Common myeloid progenitor, CD34-positive (primary cell): Measurements from ENCODE around the gene UMODL1.

ENCODE experiments used
- CTCF ChIA-PET: fragments of 350-600 bp; sonication (Branson Sonifier 250); formaldehyde crosslinking; loops from one replicate; lab custom pipeline; 2021; ENCODE audit warnings: antibody characterized with exemption; lab: Charles Lee
- POLR2A ChIA-PET: fragments of 350-600 bp; sonication (Branson Sonifier 250); formaldehyde crosslinking; loops from one replicate; lab custom pipeline; 2021; ENCODE audit warnings: antibody characterized with exemption; lab: Charles Lee
- DNase-seq, 3 donors: peaks; one replicate each; pipeline versions ENCODE4 v3.0.0 to v3.0.0-alpha.2; 2013
- H3K27ac ChIP-seq, 2 experiments: 1 replicate in 1 of 2; 2 replicates in 1 of 2; pipeline ENCODE4 v1.7.0; 2013; ENCODE audit warnings: inconsistent platforms in 2 of 2, low read length in 2 of 2, mild to moderate bottlenecking in 2 of 2, low read depth in 1 of 2, moderate library complexity in 1 of 2; ENCODE audit not compliant: severe bottlenecking in 2 of 2, insufficient read depth in 1 of 2, poor library complexity in 1 of 2
- H3K27me3 ChIP-seq, 5 experiments: replicated peaks in 2 of 5; 1 replicate in 3 of 5; 2 replicates in 2 of 5; pipeline versions ENCODE4 v1.6.1 to v1.7.0; 2013; ENCODE audit warnings: low read length in 4 of 5, mild to moderate bottlenecking in 2 of 5, moderate library complexity in 2 of 5, inconsistent platforms in 1 of 5; ENCODE audit not compliant: insufficient read depth in 5 of 5, control insufficient read depth in 4 of 5
- H3K36me3 ChIP-seq, 4 experiments: 1 replicate in 2 of 4; 2 replicates in 2 of 4; pipeline versions ENCODE4 v1.6.1 to v1.7.0; 2013; ENCODE audit warnings: low read length in 3 of 4, control low read depth in 1 of 4, mild to moderate bottlenecking in 1 of 4; ENCODE audit not compliant: control insufficient read depth in 4 of 4, insufficient read depth in 4 of 4
- H3K4me1 ChIP-seq, 4 experiments: 1 replicate in 3 of 4; 2 replicates in 1 of 4; pipeline versions ENCODE4 v1.6.1 to v1.7.1; 2013; ENCODE audit warnings: low read length in 3 of 4, mild to moderate bottlenecking in 3 of 4, control low read depth in 1 of 4, inconsistent platforms in 1 of 4, moderate library complexity in 1 of 4; ENCODE audit not compliant: control insufficient read depth in 4 of 4, insufficient read depth in 4 of 4; ENCODE audit errors: control extremely low read depth in 1 of 4
- H3K4me3 ChIP-seq, 7 experiments: 1 replicate in 4 of 7; 2 replicates in 3 of 7; pipeline versions ENCODE4 v1.5.1 to v1.7.0; 2013; ENCODE audit warnings: mild to moderate bottlenecking in 7 of 7, low read length in 6 of 7, moderate library complexity in 6 of 7, inconsistent platforms in 2 of 7, low read depth in 2 of 7, control low read depth in 1 of 7; ENCODE audit not compliant: insufficient read depth in 4 of 7, control insufficient read depth in 1 of 7; ENCODE audit errors: extremely low read depth in 1 of 7
- H3K9me3 ChIP-seq, 5 experiments: 1 replicate in 4 of 5; 2 replicates in 1 of 5; pipeline versions ENCODE4 v1.6.1 to v1.7.1; 2013; ENCODE audit warnings: low read length in 4 of 5, mild to moderate bottlenecking in 2 of 5, inconsistent platforms in 1 of 5, low read depth in 1 of 5, moderate library complexity in 1 of 5; ENCODE audit not compliant: control insufficient read depth in 4 of 5, insufficient read depth in 2 of 5; ENCODE audit errors: control extremely low read depth in 1 of 5
- WGBS: methylation state at CpG from one replicate; pipeline ENCODE4 v1.1.5; 2013; ENCODE audit not compliant: insufficient coverage; 5-methylcytosine and 5-hydroxymethylcytosine counted together

UMODL1 gene

GRCh38 chr21:42089665-42090310, 18.7 kb downstream of the UMODL1 start:
- no peaks in the 10 kb centered on the region for H3K36me3 ChIP-seq
- no peaks in the 10 kb centered on the region for H3K27me3 ChIP-seq
- WGBS: 96% methylated on average over 21 of the region's 21 CpGs
- ChIA-PET CTCF (interaction anchor here (2.4 kb wide), 1 partner anchor 24 kb away, joined by 8 read pairs; no protein-coding TSS in a partner anchor), POLR2A (no interaction called here)
- peaks cover 0 to 5% (median 2%) of the 10 kb centered on the region in 4 experiments for H3K4me1 ChIP-seq
- no peak overlapping the region for H3K27ac ChIP-seq
- DNase-seq: no peak
- peaks cover 0 to 3% (median 0%) of the 10 kb centered on the region in 5 experiments for H3K9me3 ChIP-seq
- H3K4me3 ChIP-seq: no peak overlapping the region

DNA sequence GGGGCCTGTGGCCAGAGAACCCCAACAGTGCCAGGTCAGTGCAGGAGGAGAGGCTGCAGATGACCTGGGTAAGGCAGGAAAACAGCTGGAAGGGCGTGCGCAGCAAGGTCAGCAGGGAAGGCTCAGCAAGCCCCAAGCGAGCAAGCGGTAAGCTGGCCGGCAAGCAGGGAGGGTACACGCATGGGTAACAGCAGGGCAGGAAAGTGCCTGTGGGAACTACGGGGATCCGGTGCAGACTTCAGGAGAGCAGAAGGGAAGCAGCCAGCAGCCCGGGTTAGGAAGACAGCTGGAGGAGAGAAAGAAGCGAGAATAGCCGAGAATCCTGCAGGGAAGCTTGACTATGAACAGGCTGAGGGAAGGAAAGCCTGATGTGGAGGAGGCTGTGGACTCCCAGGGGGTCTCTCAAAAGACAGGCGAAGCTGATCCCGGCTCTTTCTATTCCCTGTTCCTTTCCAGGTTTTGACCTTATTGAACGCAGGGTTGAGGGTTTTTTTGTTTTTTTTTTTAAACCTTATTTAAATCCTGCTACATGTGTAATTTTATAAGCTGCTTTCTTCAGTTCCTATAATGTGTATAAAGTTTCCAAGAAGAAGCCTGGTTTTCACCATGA, 20.9 kb downstream of the UMODL1 start:
- POLR2A ChIA-PET: no interaction called here
- peaks cover 0 to 4% (median 0%) of the 10 kb centered on the region in 5 experiments for H3K9me3 ChIP-seq

GRCh38 chr21:42092771-42093170, 21.7 kb downstream of the UMODL1 start:
- WGBS: 88% methylated on average over 6 of the region's 8 CpGs
- no peaks in the 10 kb centered on the region for H3K36me3 ChIP-seq
- no peak overlapping the region for H3K4me3 ChIP-seq
- ChIA-PET POLR2A (interaction anchor here (0.6 kb wide), 1 partner anchor 33 kb away, joined by 3 read pairs; no protein-coding TSS in a partner anchor), CTCF (interaction anchor here (1.3 to 2.6 kb wide), 4 partner anchors 10 to 19 kb away, joined by 4 to 12 read pairs (median 8); no protein-coding TSS in a partner anchor)
- H3K27me3 ChIP-seq: no peaks in the 10 kb centered on the region
- peaks cover 0 to 4% (median 0%) of the 10 kb centered on the region in 5 experiments for H3K9me3 ChIP-seq
- H3K27ac ChIP-seq: no peak overlapping the region
- DNase-seq: no peak
- peaks cover 0 to 22% (median 9%) of the 10 kb centered on the region in 4 experiments for H3K4me1 ChIP-seq

More for the DNA sequence above, 20.9 kb downstream of the UMODL1 start:
- peaks cover 0 to 15% (median 4%) of the 10 kb centered on the region in 4 experiments for H3K4me1 ChIP-seq
- no peaks in the 10 kb centered on the region for H3K27me3 ChIP-seq
- no peaks in the 10 kb centered on the region for H3K36me3 ChIP-seq
- DNase-seq: no peak
- H3K4me3 ChIP-seq: no peak overlapping the region
- no peak overlapping the region for H3K27ac ChIP-seq
- CTCF ChIA-PET: interaction anchor here (1.0 to 2.6 kb wide), 6 partner anchors 9 to 53 kb away, joined by 3 to 12 read pairs (median 7); no protein-coding TSS in a partner anchor
- WGBS: 94% methylated on average over 11 of the region's 14 CpGs

- H3K36me3 ChIP-seq: no peaks in the 10 kb centered on the region
- H3K9me3 ChIP-seq: peaks cover 0 to 4% (median 0%) of the 10 kb centered on the region in 5 experiments
- H3K4me3 ChIP-seq: no peak overlapping the region
- ChIA-PET POLR2A (no interaction called here), CTCF (interaction anchor here (1.3 to 2.6 kb wide), 4 partner anchors 10 to 19 kb away, joined by 4 to 12 read pairs (median 8); no protein-coding TSS in a partner anchor)
- DNase-seq: no peak
- WGBS: 100% methylated on average over 5 of the region's 9 CpGs
- peaks cover 0 to 27% (median 13%) of the 10 kb centered on the region in 4 experiments for H3K4me1 ChIP-seq
- H3K27me3 ChIP-seq: no peaks in the 10 kb centered on the region
- no peak overlapping the region for H3K27ac ChIP-seq
Observed at GRCh38 chr21:42093186-42093585, 22.1 kb downstream of the UMODL1 start.

- Histone ChIP-seq H3K9me3 (peaks cover 0 to 4% (median 0%) of the 10 kb centered on the region in 5 experiments), H3K4me1 (peaks cover 0 to 28% (median 14%) of the 10 kb centered on the region in 4 experiments), H3K36me3 (no peaks in the 10 kb centered on the region), H3K27ac (no peak overlapping the region), H3K4me3 (no peak overlapping the region), H3K27me3 (no peaks in the 10 kb centered on the region)
- ChIA-PET CTCF (no interaction called here), POLR2A (no interaction called here)
- DNase-seq: no peak
- WGBS: 97% methylated on average over 15 of the region's 15 CpGs
Observed at GRCh38 chr21:42093991-42094421, 22.9 kb downstream of the UMODL1 start.

GRCh38 chr21:42094811-42095210, 23.7 kb downstream of the UMODL1 start:
- 98% methylated on average over 4 of the region's 6 CpGs for WGBS

More at GRCh38 chr21:42094811-42095210, 23.7 kb downstream of the UMODL1 start:
- H3K4me3 ChIP-seq: no peak overlapping the region
- H3K27ac ChIP-seq: no peak overlapping the region
- no peaks in the 10 kb centered on the region for H3K27me3 ChIP-seq
- CTCF ChIA-PET: interaction anchor here (5.3 kb wide), 1 partner anchor 14 kb away, joined by 28 read pairs; no protein-coding TSS in a partner anchor
- DNase-seq: no peak
- POLR2A ChIA-PET: no interaction called here
- peaks cover 0 to 23% (median 12%) of the 10 kb centered on the region in 4 experiments for H3K4me1 ChIP-seq
- peaks cover 0 to 4% (median 0%) of the 10 kb centered on the region in 5 experiments for H3K9me3 ChIP-seq
- H3K36me3 ChIP-seq: no peaks in the 10 kb centered on the region
